Astrocyte (in vitro differentiated cells and primary cell): Measurements from ENCODE around the gene ARHGEF11. TPM values are rescaled to one million over a fixed set of nuclear protein-coding genes. Genes with fewer than 3 reads are reported as not detected.

Experiments used
- DNase-seq: peaks from one replicate; pipeline ENCODE4 v3.0.0-alpha.2; 2010; ENCODE audit warnings: low read depth
- FAIRE-seq: peaks from 2 replicates; lab custom pipeline; 2011; peaks lifted over from hg19 to GRCh38; lab: Jason Lieb, UNC
- H2AFZ ChIP-seq: 2 replicates; pipeline ENCODE4 v1.6.0; 2012; ENCODE audit warnings: low read depth, low read length, inconsistent platforms
- H3K27ac ChIP-seq: 2 replicates; pipeline ENCODE4 v1.5.1; 2011; ENCODE audit warnings: low read depth, low read length, inconsistent platforms
- H3K27me3 ChIP-seq: 2 replicates; pipeline ENCODE4 v1.6.0; 2011; ENCODE audit warnings: low read length, inconsistent platforms; ENCODE audit not compliant: insufficient read depth
- H3K36me3 ChIP-seq: 2 replicates; pipeline ENCODE4 v1.5.1; 2011; ENCODE audit warnings: low read length, inconsistent platforms; ENCODE audit not compliant: insufficient read depth
- H3K4me1 ChIP-seq: 2 replicates; pipeline ENCODE4 v1.5.1; 2011; ENCODE audit warnings: low read length, inconsistent platforms; ENCODE audit not compliant: insufficient read depth
- H3K4me2 ChIP-seq: 2 replicates; pipeline ENCODE4 v1.6.0; 2012; ENCODE audit warnings: low read length, inconsistent platforms
- H3K4me3 ChIP-seq: 2 replicates; pipeline ENCODE4 v1.5.1; 2011; ENCODE audit warnings: low read depth, mild to moderate bottlenecking, low read length, inconsistent platforms; ENCODE audit not compliant: insufficient read depth
- H3K79me2 ChIP-seq: 2 replicates; pipeline ENCODE4 v1.6.0; 2012; ENCODE audit warnings: mild to moderate bottlenecking, low read length, inconsistent platforms; ENCODE audit not compliant: insufficient read depth
- H3K9ac ChIP-seq: 2 replicates; pipeline ENCODE4 v1.6.0; 2012; ENCODE audit warnings: mild to moderate bottlenecking, low read length, inconsistent platforms
- H3K9me3 ChIP-seq: 2 replicates; pipeline ENCODE4 v1.5.1; 2012; ENCODE audit warnings: low read depth, mild to moderate bottlenecking, low read length, inconsistent platforms; ENCODE audit not compliant: insufficient read depth
- H4K20me1 ChIP-seq: 2 replicates; pipeline ENCODE4 v1.6.0; 2012; ENCODE audit warnings: low read length, inconsistent platforms; ENCODE audit not compliant: insufficient read depth
- H3K27ac Mint-ChIP-seq: one replicate; pipeline ENCODE4 v1.8.0; 2021; ENCODE audit warnings: mild to moderate bottlenecking, mixed read lengths; ENCODE audit not compliant: unreplicated experiment
- H3K27me3 Mint-ChIP-seq: one replicate; pipeline ENCODE4 v1.8.0; 2021; ENCODE audit warnings: low read depth, mixed read lengths; ENCODE audit not compliant: unreplicated experiment
- H3K36me3 Mint-ChIP-seq: one replicate; pipeline ENCODE4 v1.8.0; 2021; ENCODE audit warnings: low read depth, mixed read lengths; ENCODE audit not compliant: unreplicated experiment
- H3K4me1 Mint-ChIP-seq: one replicate; pipeline ENCODE4 v1.8.0; 2021; ENCODE audit warnings: low read depth, mixed read lengths; ENCODE audit not compliant: unreplicated experiment
- H3K4me3 Mint-ChIP-seq: one replicate; pipeline ENCODE4 v1.8.0; 2021; ENCODE audit warnings: mild to moderate bottlenecking, moderate library complexity, mixed read lengths; ENCODE audit not compliant: unreplicated experiment
- H3K9me3 Mint-ChIP-seq: one replicate; pipeline ENCODE4 v1.8.0; 2021; ENCODE audit warnings: mild to moderate bottlenecking, mixed read lengths; ENCODE audit not compliant: unreplicated experiment
- EZH2 ChIP-seq: IDR thresholded peaks from 2 replicates; pipeline ENCODE4 v1.6.1; 2012; ENCODE audit warnings: mild to moderate bottlenecking, low read length, inconsistent platforms; ENCODE audit not compliant: insufficient read depth
- total RNA-seq: library from RNA; stranded (reverse); gene quantifications from 2 replicates; pipeline ENCODE4 v1.2.1, GENCODE V29; 2021
- TF ChIP-seq, protein P1 (sequence below): IDR thresholded peaks from 2 replicates; pipeline ENCODE4 v1.5.1; 2011; ENCODE audit warnings: low read depth, mild to moderate bottlenecking, inconsistent platforms, low read length, moderate library complexity; ENCODE audit not compliant: insufficient read depth

Gene ARHGEF11
- total RNA-seq, 1 donor from 2014 or later: 29.2 TPM

DNA sequence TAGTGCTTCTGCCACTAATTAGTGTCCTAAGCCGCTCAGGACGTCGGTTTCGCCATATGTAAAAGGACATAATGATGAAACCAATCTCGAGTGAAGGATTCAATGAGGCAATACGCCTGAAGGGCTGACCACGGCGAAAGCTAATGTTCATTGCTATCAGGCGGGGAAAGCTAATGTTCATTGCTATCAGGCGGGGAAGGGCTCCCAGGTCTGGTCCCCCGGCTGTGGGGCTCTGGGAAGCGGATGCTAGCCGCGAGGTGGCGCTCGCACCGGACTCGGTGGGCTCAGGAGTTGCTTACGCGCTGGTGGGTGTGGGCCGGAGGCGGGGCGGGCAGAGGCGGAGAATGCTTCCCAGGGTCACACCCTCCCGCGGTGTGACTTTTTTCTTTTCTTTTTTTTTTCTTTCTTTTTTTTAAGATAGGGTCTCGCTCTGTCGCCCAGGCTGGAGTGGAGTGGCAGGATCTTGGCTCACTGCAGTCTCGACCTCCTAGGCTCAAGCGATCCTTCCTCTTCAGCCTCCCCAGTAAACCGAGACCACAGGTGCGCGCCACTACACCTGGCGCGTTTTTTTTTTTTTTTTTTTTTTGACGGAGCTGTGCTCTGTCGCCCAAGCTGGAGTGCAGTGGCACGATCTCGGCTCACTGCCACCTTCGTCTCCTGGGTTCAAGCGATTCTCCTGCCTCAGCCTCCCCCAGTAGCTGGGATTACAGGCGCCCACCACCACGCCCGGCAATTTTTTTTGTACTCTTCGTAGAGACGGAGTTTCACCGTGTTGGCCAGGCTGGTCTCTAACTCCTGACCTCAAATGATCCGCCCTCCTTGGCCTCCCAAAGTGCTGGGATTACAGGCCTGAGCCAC is 153.1 kb downstream of the ARHGEF11 start:
- DNase-seq (peak; percentile 67), FAIRE-seq (no peak)
- no peaks in the 10 kb centered on the region for H3K36me3 Mint-ChIP-seq

DNA sequence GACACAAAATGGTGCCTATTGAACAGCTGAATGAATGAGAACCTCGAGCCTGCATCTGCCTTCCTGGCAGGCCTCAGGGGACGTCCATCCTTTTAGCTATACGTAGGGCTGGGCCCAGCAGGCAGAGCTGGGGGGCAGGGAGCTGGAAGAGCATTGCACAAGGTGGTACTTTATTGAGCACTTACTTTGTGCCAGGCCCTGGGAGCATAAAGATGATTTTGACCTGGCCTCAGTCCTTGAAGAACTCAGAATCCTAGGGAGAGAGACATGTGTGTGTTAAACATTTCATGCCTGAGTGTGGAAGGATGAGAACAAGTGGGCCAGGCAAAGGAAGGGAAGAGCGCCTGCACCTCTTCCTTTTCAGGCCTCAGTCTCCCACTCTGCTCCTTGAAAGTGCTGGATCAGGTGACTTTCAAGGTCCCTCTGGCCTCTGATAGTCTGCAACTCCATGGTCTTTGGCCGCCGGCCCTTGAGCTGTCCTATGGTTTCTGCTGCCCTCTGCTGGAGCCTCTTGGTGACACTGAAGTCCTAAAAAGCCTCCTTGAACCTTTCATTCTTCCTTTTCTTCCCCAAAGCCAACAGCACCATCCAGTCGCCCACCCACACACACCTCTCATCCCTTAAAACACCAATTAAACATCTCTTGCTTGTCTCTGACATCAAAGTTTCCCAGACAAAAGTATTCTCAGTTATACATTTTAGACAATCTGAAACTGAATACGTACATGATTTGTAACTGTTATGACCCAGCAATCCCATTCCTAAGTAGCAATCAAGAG is 155.6 kb downstream of the ARHGEF11 start:
- no peak overlapping the region for H3K27ac ChIP-seq
- no peaks in the 10 kb centered on the region for H3K9me3 ChIP-seq
- FAIRE-seq (no peak), DNase-seq (peak; percentile 41)
- no peak overlapping the region for H2AFZ ChIP-seq
- no peaks in the 10 kb centered on the region for H4K20me1 ChIP-seq
- H3K4me1 Mint-ChIP-seq: peaks cover 10% of the 10 kb centered on the region
- H3K36me3 ChIP-seq: no peaks in the 10 kb centered on the region
- H3K27me3 Mint-ChIP-seq: peaks cover 58% of the 10 kb centered on the region
- TF ChIP-seq EZH2: no peak
- TF ChIP-seq, protein P1, sequence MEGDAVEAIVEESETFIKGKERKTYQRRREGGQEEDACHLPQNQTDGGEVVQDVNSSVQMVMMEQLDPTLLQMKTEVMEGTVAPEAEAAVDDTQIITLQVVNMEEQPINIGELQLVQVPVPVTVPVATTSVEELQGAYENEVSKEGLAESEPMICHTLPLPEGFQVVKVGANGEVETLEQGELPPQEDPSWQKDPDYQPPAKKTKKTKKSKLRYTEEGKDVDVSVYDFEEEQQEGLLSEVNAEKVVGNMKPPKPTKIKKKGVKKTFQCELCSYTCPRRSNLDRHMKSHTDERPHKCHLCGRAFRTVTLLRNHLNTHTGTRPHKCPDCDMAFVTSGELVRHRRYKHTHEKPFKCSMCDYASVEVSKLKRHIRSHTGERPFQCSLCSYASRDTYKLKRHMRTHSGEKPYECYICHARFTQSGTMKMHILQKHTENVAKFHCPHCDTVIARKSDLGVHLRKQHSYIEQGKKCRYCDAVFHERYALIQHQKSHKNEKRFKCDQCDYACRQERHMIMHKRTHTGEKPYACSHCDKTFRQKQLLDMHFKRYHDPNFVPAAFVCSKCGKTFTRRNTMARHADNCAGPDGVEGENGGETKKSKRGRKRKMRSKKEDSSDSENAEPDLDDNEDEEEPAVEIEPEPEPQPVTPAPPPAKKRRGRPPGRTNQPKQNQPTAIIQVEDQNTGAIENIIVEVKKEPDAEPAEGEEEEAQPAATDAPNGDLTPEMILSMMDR: peak; percentile 81
- no peak overlapping the region for H3K4me3 ChIP-seq
- H3K36me3 Mint-ChIP-seq: no peaks in the 10 kb centered on the region
- H3K4me2 ChIP-seq: no peak overlapping the region
- H3K27ac Mint-ChIP-seq: peak overlapping the region; percentile 1
- H3K4me1 ChIP-seq: peaks cover 20% of the 10 kb centered on the region
- H3K4me3 Mint-ChIP-seq: no peak overlapping the region
- H3K9me3 Mint-ChIP-seq: no peaks in the 10 kb centered on the region
- H3K27me3 ChIP-seq: peaks cover 12% of the 10 kb centered on the region
- peaks cover 14% of the 10 kb centered on the region for H3K79me2 ChIP-seq
- H3K9ac ChIP-seq: no peak overlapping the region

More for the DNA sequence above, 153.1 kb downstream of the ARHGEF11 start:
- peaks cover 36% of the 10 kb centered on the region for H3K27me3 Mint-ChIP-seq
- peak overlapping the region; percentile 79 for H3K4me3 Mint-ChIP-seq
- H3K27ac Mint-ChIP-seq: no peak overlapping the region
- Histone ChIP-seq H3K9me3 (no peaks in the 10 kb centered on the region), H2AFZ (peak overlapping the region; percentile 68), H3K4me2 (peak overlapping the region; percentile 82), H3K4me1 (peaks cover 44% of the 10 kb centered on the region), H3K27me3 (peaks cover 6% of the 10 kb centered on the region), H4K20me1 (no peaks in the 10 kb centered on the region), H3K27ac (no peak overlapping the region), H3K9ac (peak overlapping the region; percentile 54), H3K4me3 (peak overlapping the region; percentile 46), H3K36me3 (no peaks in the 10 kb centered on the region), H3K79me2 (peaks cover 17% of the 10 kb centered on the region)
- TF ChIP-seq EZH2: no peak
- TF ChIP-seq, protein P1: peak; percentile 69
- no peaks in the 10 kb centered on the region for H3K9me3 Mint-ChIP-seq
- H3K4me1 Mint-ChIP-seq: peaks cover 28% of the 10 kb centered on the region
